Tibial nerve (tissue), 3 donors: ENCODE measurements around the gene TEX9.

Experiments
- CTCF ChIP-seq, 5 experiments: fragments of 200-600 bp in 3 of 5; fragments of 450-650 bp in 2 of 5; sonication (generic) in 3 of 5; IDR thresholded peaks; one replicate each; pipeline ENCODE4 v1.5.1; 2016 to 2019; ENCODE audit warnings: antibody characterized with exemption in 5 of 5, mild to moderate bottlenecking in 3 of 5, moderate library complexity in 2 of 5
- POLR2A ChIP-seq, 2 donors: fragments of 450-650 bp; IDR thresholded peaks; one replicate each; pipeline ENCODE4 v1.6.1; 2017; ENCODE audit warnings: antibody characterized with exemption in 2 of 2, mild to moderate bottlenecking in 2 of 2, moderate library complexity in 2 of 2

GRCh38 chr15:56467616-56468015, 102.4 kb downstream of the TEX9 start:
- TF ChIP-seq CTCF (IDR thresholded peaks at IDR 0.05), result no peak
- no peak for TF ChIP-seq POLR2A (IDR thresholded peaks at IDR 0.05)
